Measurements from ENCODE around the gene URAD.

- TF ChIP-seq CTCF (IDR thresholded peaks at IDR 0.05) (no peak), POLR2A (IDR thresholded peaks at IDR 0.05) (no peak), EP300 (IDR thresholded peaks at IDR 0.05) (no peak)
Measured at GRCh38 chr13:28027607-28028364, 39.3 kb upstream of the URAD start.
